HCT116 (cell line): ENCODE data around the gene COLEC11. TPM values are rescaled to one million over a fixed set of nuclear protein-coding genes. Genes with fewer than 3 reads are reported as not detected.

Experiments
- ATAC-seq: fragments of 200-7000 bp; cut with Tn5 transposase; 2 replicates; pipeline ENCODE4 v1.9.1; 2020; ENCODE audit warnings: mild to moderate bottlenecking, moderate library complexity
- BruUV-seq: library from RNA; stranded (reverse); fragments of 400-500 nt; replicated peaks from 2 replicates; lab custom pipeline; 2021; lab: Mats Ljungman, UMichigan
- CTCF ChIA-PET: fragments of 300-600 bp; sonication (Branson Sonifier 250); formaldehyde crosslinking; loops from one replicate; lab custom pipeline; 2021; ENCODE audit warnings: antibody characterized with exemption; lab: Charles Lee
- POLR2A ChIA-PET: fragments of 300-600, 350-600 bp; sonication (Branson Sonifier 250); formaldehyde crosslinking; loops from one replicate; lab custom pipeline; 2021; ENCODE audit warnings: antibody characterized with exemption; lab: Charles Lee
- RAD21 ChIA-PET, 2 experiments: fragments of 300-600 bp; sonication (Branson Sonifier 250); formaldehyde crosslinking; loops; one replicate each; lab custom pipeline; 2023; ENCODE audit warnings: low total read pairs in 2 of 2; ENCODE audit not compliant: uncharacterized antibody in 2 of 2, unreplicated experiment in 2 of 2, low non-redundant PET in 1 of 2; lab: Charles Lee
- DNase-seq: peaks from one replicate; pipeline ENCODE4 v3.0.0-alpha.2; 2010; ENCODE audit warnings: low read depth, low spot score
- H2AFZ ChIP-seq: fragments of 200-600 bp; shearing (Covaris generic), sonication (generic); 2 replicates; pipeline ENCODE4 v1.6.1; 2017; ENCODE audit warnings: low read depth, mixed run types, mixed read lengths, antibody characterized with exemption, low read length; ENCODE audit not compliant: poor library complexity, severe bottlenecking
- H3K27ac ChIP-seq: 2 replicates; pipeline ENCODE4 v1.5.1; 2012; ENCODE audit warnings: low read depth, low read length
- H3K27me3 ChIP-seq: fragments of 200-600 bp; sonication (generic); 2 replicates; pipeline ENCODE4 v1.6.1; 2016; ENCODE audit warnings: mixed run types, low read length, mixed read lengths; ENCODE audit not compliant: insufficient read depth
- H3K36me3 ChIP-seq, 2 experiments: fragments of 200-500 bp in 1 of 2; fragments of 200-600 bp in 1 of 2; sonication (Bioruptor generic) in 1 of 2; sonication (generic) in 1 of 2; 2 replicates each; pipeline versions ENCODE4 v1.5.1 to v1.6.1; 2014 to 2016; ENCODE audit warnings: low read length in 2 of 2, inconsistent platforms in 1 of 2, mixed read lengths in 1 of 2, mixed run types in 1 of 2; ENCODE audit not compliant: insufficient read depth in 2 of 2, control insufficient read depth in 1 of 2
- H3K4me1 ChIP-seq, 2 experiments: fragments of 200-600 bp in 1 of 2; sonication (generic) in 1 of 2; 2 replicates each; pipeline versions ENCODE4 v1.5.1 to v1.6.1; 2012 to 2017; ENCODE audit warnings: low read length in 2 of 2, inconsistent platforms in 1 of 2, mild to moderate bottlenecking in 1 of 2, mixed read lengths in 1 of 2, mixed run types in 1 of 2, moderate library complexity in 1 of 2; ENCODE audit not compliant: insufficient read depth in 2 of 2, control insufficient read depth in 1 of 2
- H3K4me2 ChIP-seq: fragments of 200-600 bp; sonication (generic); 2 replicates; pipeline ENCODE4 v1.6.1; 2017; ENCODE audit warnings: mixed run types, low read length, mixed read lengths
- H3K4me3 ChIP-seq, 2 experiments: fragments of 200-600 bp in 1 of 2; sonication (generic) in 1 of 2; replicated peaks in 1 of 2; 2 replicates each; pipeline ENCODE4 v1.5.1; 2011 to 2016; ENCODE audit warnings: low read length in 2 of 2, control low read depth in 1 of 2, low read depth in 1 of 2, mild to moderate bottlenecking in 1 of 2, mixed read lengths in 1 of 2, mixed run types in 1 of 2
- H3K79me2 ChIP-seq: fragments of 200-600 bp; sonication (generic); 2 replicates; pipeline ENCODE4 v1.6.1; 2017; ENCODE audit warnings: mild to moderate bottlenecking, mixed run types, low read length, moderate library complexity, mixed read lengths; ENCODE audit not compliant: insufficient read depth
- H3K9ac ChIP-seq: fragments of 200-600 bp; sonication (generic); 2 replicates; pipeline ENCODE4 v1.6.1; 2016; ENCODE audit warnings: low read length, mixed read lengths
- H3K9me2 ChIP-seq: fragments of 200-600 bp; sonication (generic), shearing (Covaris generic); 2 replicates; pipeline ENCODE4 v1.6.1; 2017; ENCODE audit warnings: mixed run types, mild to moderate bottlenecking, moderate library complexity; ENCODE audit not compliant: insufficient read depth
- H3K9me3 ChIP-seq, 2 experiments: fragments of 200-500 bp in 1 of 2; fragments of 200-600 bp in 1 of 2; sonication (Bioruptor generic) in 1 of 2; sonication (generic) in 1 of 2; 2 replicates each; pipeline ENCODE4 v1.6.1; 2014 to 2017; ENCODE audit warnings: low read length in 2 of 2, mixed read lengths in 2 of 2, inconsistent platforms in 1 of 2, low read depth in 1 of 2, mild to moderate bottlenecking in 1 of 2, mixed run types in 1 of 2, moderate library complexity in 1 of 2; ENCODE audit not compliant: control insufficient read depth in 1 of 2, insufficient read depth in 1 of 2
- H4K20me1 ChIP-seq: fragments of 200-600 bp; sonication (generic), shearing (Covaris generic); 2 replicates; pipeline ENCODE4 v1.6.1; 2017; ENCODE audit warnings: mixed run types, mild to moderate bottlenecking, moderate library complexity; ENCODE audit not compliant: insufficient read depth
- CBX3 ChIP-seq: IDR thresholded peaks from 2 replicates; pipeline ENCODE4 v1.6.1; 2012; ENCODE audit warnings: low read depth
- EGR1 ChIP-seq: IDR thresholded peaks from 2 replicates; pipeline ENCODE4 v1.6.1; 2012; ENCODE audit warnings: low read depth
- ELF1 ChIP-seq: IDR thresholded peaks from 2 replicates; pipeline ENCODE4 v1.6.1; 2012; ENCODE audit warnings: low read depth, borderline replicate concordance
- EZH2 ChIP-seq: fragments of 200-600 bp; sonication (generic); IDR thresholded peaks from 2 replicates; pipeline ENCODE4 v1.6.1; 2017; ENCODE audit warnings: antibody characterized with exemption, mixed run types
- POLR2AphosphoS5 ChIP-seq: IDR thresholded peaks from 2 replicates; pipeline ENCODE4 v1.6.1; 2011; ENCODE audit warnings: mild to moderate bottlenecking, low read depth, low read length, moderate library complexity
- SP1 ChIP-seq: IDR thresholded peaks from 2 replicates; pipeline ENCODE4 v1.6.1; 2012; ENCODE audit warnings: low read depth
- intact Hi-C: fragments of 100-400 bp; cut with micrococcal nuclease; formaldehyde crosslinking; loops from 2 replicates; pipeline ENCODE4 v1.10.0; 2022
- total RNA-seq: library from RNA; stranded (reverse); gene quantifications from one replicate; pipeline ENCODE4 v1.2.1, GENCODE V29; 2021; ENCODE audit not compliant: unreplicated experiment
- TF ChIP-seq, protein P1 (sequence below): IDR thresholded peaks from 2 replicates; pipeline ENCODE4 v1.6.1; 2011; ENCODE audit warnings: mild to moderate bottlenecking, low read length, moderate library complexity; ENCODE audit not compliant: insufficient replicate concordance; ENCODE audit errors: extremely low read depth
- TF ChIP-seq, protein P2 (sequence below): IDR thresholded peaks from 2 replicates; pipeline ENCODE4 v1.6.1; 2012; ENCODE audit warnings: low read depth

COLEC11 gene
- total RNA-seq, 1 experiment from 2014 or later: 0.15 TPM

DNA sequence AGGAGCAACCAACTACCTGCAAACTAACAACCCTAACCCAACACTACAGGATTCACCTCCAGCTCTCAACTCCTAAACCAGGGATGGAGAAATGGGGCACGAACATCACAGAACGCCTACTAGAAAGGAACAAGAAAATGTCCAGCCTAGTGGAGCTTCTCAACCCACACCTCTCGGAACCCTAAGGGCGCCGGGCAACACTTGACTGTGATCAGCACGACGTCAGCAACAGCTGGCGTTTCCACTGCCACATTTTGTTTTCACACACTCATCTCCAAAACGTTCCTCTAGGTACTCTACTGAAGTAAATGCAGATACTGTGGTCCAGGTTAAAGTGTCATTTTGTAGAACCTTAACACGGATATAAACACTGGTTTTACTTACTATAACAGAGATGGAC is 41.0 kb upstream of the COLEC11 start:
- DNase-seq: no peak
- Histone ChIP-seq H3K9me3 (no peaks in the 10 kb centered on the region), H3K27me3 (no peaks in the 10 kb centered on the region), H3K79me2 (peaks cover 68% of the 10 kb centered on the region), H4K20me1 (no peaks in the 10 kb centered on the region), H2AFZ (no peak overlapping the region), H3K27ac (no peak overlapping the region), H3K4me2 (no peak overlapping the region), H3K4me1 (peaks cover 4 to 12% of the 10 kb centered on the region in 2 experiments; a peak in 3 of 4 replicates), H3K4me3 (no peak overlapping the region), H3K36me3 (peaks cover 40 to 51% of the 10 kb centered on the region in 2 experiments; a peak in 3 of 4 replicates), H3K9ac (no peak overlapping the region), H3K9me2 (no peaks in the 10 kb centered on the region)
- ChIA-PET POLR2A (no interaction called here), RAD21 (no interaction called here), CTCF (no interaction called here)
- TF ChIP-seq POLR2AphosphoS5 (no peak), ELF1 (no peak), CBX3 (no peak), EZH2 (no peak)
- TF ChIP-seq, protein P1, sequence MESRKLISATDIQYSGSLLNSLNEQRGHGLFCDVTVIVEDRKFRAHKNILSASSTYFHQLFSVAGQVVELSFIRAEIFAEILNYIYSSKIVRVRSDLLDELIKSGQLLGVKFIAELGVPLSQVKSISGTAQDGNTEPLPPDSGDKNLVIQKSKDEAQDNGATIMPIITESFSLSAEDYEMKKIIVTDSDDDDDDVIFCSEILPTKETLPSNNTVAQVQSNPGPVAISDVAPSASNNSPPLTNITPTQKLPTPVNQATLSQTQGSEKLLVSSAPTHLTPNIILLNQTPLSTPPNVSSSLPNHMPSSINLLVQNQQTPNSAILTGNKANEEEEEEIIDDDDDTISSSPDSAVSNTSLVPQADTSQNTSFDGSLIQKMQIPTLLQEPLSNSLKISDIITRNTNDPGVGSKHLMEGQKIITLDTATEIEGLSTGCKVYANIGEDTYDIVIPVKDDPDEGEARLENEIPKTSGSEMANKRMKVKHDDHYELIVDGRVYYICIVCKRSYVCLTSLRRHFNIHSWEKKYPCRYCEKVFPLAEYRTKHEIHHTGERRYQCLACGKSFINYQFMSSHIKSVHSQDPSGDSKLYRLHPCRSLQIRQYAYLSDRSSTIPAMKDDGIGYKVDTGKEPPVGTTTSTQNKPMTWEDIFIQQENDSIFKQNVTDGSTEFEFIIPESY: no peak
- intact Hi-C loops: no loop called here
- BruUV-seq: no TSS peak
- ATAC-seq: no peak

DNA sequence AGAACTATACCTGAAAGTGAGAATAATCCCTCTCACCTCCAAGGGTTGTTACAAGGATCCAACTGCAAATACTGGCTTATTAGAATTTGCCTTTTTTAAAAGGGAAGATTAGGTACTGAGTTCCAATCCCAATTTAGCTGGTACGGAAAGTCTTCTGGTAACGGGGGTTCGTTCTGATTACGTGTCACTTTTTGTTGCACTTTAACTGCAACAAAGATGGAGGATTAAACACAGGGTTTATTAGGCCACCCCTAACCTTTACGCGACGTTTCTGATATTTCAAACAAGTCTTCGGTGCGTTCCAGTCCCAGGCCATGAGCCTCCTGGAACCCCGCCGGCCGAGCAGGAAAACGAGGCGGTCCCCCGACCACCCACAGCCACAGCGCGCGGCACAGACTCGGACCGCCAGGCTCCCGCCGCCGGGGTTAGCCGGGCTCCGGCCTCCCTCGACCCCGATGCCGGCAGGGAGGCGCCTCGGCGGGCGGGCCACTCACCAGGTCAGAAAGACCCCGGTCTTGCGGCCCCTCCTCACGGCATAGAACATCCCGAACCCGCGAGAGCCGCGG is 37.2 kb upstream of the COLEC11 start:
- intact Hi-C loops: loop anchor here (1.0 kb wide), 2 partner anchors 18 to 48 kb away; partner anchors contain the start of gene RPS7
- BruUV-seq: no TSS peak
- peak overlapping the region; percentile 94 for H3K4me2 ChIP-seq
- TF ChIP-seq, protein P1: no peak
- TF ChIP-seq, protein P2, sequence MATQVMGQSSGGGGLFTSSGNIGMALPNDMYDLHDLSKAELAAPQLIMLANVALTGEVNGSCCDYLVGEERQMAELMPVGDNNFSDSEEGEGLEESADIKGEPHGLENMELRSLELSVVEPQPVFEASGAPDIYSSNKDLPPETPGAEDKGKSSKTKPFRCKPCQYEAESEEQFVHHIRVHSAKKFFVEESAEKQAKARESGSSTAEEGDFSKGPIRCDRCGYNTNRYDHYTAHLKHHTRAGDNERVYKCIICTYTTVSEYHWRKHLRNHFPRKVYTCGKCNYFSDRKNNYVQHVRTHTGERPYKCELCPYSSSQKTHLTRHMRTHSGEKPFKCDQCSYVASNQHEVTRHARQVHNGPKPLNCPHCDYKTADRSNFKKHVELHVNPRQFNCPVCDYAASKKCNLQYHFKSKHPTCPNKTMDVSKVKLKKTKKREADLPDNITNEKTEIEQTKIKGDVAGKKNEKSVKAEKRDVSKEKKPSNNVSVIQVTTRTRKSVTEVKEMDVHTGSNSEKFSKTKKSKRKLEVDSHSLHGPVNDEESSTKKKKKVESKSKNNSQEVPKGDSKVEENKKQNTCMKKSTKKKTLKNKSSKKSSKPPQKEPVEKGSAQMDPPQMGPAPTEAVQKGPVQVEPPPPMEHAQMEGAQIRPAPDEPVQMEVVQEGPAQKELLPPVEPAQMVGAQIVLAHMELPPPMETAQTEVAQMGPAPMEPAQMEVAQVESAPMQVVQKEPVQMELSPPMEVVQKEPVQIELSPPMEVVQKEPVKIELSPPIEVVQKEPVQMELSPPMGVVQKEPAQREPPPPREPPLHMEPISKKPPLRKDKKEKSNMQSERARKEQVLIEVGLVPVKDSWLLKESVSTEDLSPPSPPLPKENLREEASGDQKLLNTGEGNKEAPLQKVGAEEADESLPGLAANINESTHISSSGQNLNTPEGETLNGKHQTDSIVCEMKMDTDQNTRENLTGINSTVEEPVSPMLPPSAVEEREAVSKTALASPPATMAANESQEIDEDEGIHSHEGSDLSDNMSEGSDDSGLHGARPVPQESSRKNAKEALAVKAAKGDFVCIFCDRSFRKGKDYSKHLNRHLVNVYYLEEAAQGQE: no peak
- no peak for TF ChIP-seq SP1
- no peak for TF ChIP-seq EGR1
- TF ChIP-seq, all 23 proteins: peak for 0
- Histone ChIP-seq H3K9me2 (no peaks in the 10 kb centered on the region), H3K27ac (peak overlapping the region; percentile 83), H3K4me1 (peaks cover 4 to 18% of the 10 kb centered on the region in 2 experiments; a peak in 3 of 4 replicates), H3K9me3 (no peaks in the 10 kb centered on the region), H4K20me1 (no peaks in the 10 kb centered on the region), H3K36me3 (peaks cover 14 to 29% of the 10 kb centered on the region in 2 experiments; a peak in 3 of 4 replicates), H3K27me3 (no peaks in the 10 kb centered on the region), H3K79me2 (peaks cover 65% of the 10 kb centered on the region), H2AFZ (no peak overlapping the region), H3K9ac (peak overlapping the region; percentile 99), H3K4me3 (peak overlapping the region; percentile 84 to 98)
- RAD21 ChIA-PET: no interaction called here
- CTCF ChIA-PET: interaction anchor here (1.2 kb wide), 1 partner anchor 20 kb away, joined by 3 read pairs; no protein-coding TSS in a partner anchor
- DNase-seq (no peak), ATAC-seq (peak; percentile 25)
- POLR2A ChIA-PET: interaction anchor here (0.7 to 1.0 kb wide), 4 partner anchors 13 to 17 kb away, joined by 3 to 5 read pairs (median 3); partner anchors contain the start of gene RPS7
